ENCODE results near the gene SPATA9. TPM values are rescaled to one million over a fixed set of nuclear protein-coding genes. Genes with fewer than 3 reads are reported as not detected.
"Not testable (repeated sequence)": the region's sequence is repeated elsewhere in the genome, so short reads cannot be mapped to it uniquely, and the experiment has no call there.

Gene SPATA9
- total RNA-seq, 1 donor: under 0.01 TPM

GRCh38 chr5:95718203-95718602 is 35.4 kb upstream of the SPATA9 start:
- peak; percentile 6 to 78 (median 65) for DNase-seq (ENCODE audit: low read depth in 2 of 3, low spot score in 2 of 3)

GRCh38 chr5:95717439-95717838 is 34.6 kb upstream of the SPATA9 start:
- DNase-seq (ENCODE audit: low read depth in 2 of 3, low spot score in 2 of 3): no peak

DNA sequence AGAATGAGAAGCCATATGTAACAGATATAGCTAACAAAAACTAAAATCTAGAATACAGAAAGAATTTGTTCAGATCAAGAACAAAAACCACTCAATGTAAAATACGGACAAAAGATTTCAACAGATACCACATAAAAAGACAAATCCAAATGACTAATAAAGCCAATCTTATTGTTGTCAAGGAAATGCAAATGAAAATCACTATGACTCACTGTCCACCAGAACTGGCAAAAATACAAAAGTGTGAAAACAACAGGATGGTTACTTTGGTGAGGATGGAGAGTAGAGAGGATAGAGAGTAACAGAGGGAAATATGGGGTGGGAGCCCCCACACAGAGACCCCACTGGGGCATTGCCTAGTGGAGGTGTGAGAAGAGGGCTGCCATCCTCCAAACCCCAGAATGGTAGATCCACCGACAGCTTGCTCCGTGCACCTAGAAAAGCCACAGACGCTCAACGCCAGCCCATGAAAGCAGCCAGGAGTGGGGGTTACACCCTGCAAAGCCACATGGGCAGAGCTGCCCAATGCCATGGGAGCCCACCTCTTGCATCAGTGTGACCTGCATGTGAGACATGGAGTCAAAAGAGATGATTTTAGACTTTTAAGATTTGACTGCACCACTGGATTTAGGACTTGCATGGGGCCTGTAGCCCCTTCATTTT is 33.1 kb upstream of the SPATA9 start:
- no peak for DNase-seq (ENCODE audit: low read depth in 2 of 3, low spot score in 2 of 3)

GRCh38 chr5:95713960-95714710 is 31.3 kb upstream of the SPATA9 start:
- no peak for DNase-seq (ENCODE audit: low read depth in 2 of 3, low spot score in 2 of 3)

DNA sequence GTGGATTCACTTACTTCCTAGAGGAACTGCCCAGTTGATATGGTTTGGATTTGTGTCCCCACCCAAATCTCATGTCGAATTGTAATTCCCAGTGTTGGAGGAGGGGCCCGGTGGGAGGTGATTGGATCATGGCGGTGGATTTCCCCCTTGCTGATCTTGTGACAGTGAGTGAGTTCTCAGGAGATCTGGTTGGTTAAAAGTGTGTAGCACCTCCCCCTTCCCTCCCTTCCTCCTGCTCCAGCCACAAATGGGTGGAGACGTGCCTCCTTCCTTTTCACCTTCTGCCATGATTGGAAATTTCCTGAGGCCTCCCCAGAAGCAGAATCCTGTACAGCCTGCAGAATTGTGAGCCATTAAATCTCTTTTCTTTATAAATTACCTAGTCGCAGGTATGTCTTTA is 30.5 kb upstream of the SPATA9 start:
- not testable (repeated sequence) for DNase-seq (ENCODE audit: low read depth in 2 of 3, low spot score in 2 of 3)

GRCh38 chr5:95712347-95712958 is 29.7 kb upstream of the SPATA9 start:
- DNase-seq (ENCODE audit: low read depth in 2 of 3, low spot score in 2 of 3): no peak

DNA sequence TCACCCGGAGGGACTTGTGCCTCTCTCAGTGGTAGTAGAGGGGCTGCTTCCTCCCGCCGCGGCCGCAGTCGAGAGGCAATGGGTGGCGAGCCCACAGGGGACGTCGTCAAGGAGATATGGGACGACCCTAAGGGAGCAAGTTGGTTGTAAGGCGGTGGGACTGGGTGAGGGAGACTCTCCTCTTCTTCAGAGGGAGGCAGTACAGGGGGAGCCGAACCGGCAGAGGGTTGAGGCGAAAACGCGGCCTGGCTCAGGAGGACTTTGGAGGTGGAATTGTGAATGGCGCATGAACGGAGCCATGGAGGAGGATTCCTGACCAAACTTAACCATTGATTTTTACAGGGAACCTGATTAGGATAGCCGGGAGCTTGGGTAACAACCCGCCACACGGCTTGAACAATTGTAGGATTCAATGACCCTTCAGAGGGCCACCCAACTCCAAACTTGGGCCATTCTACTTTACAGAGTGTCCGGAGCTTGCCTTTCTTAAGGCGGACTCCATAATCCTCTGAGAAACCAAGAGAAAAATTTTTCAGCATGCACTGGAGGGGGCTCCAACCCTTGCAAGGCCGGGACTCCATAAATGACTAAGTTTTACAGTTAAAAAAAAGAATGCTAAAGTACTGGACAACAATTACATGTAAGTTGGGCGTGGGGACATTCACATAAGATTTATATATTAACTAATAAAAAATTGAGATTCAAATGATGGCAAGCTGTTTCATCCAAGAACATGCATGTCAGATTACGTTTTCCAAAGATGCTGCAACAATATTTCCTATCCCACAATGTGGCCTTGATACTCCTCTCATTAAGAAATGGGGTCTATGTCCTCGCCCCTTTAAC is 28.9 kb upstream of the SPATA9 start:
- no peak for DNase-seq (ENCODE audit: low read depth in 2 of 3, low spot score in 2 of 3)

GRCh38 chr5:95710651-95711500 is 28.1 kb upstream of the SPATA9 start:
- DNase-seq (ENCODE audit: low read depth in 2 of 3, low spot score in 2 of 3): not testable (repeated sequence)

GRCh38 chr5:95709967-95710650 is 27.3 kb upstream of the SPATA9 start:
- DNase-seq (ENCODE audit: low read depth in 2 of 3, low spot score in 2 of 3): no peak

- no peak for DNase-seq (ENCODE audit: low read depth in 2 of 3, low spot score in 2 of 3)
Measured at GRCh38 chr5:95708876-95709275, 26.1 kb upstream of the SPATA9 start.

- DNase-seq (ENCODE audit: low read depth in 2 of 3, low spot score in 2 of 3): not testable (repeated sequence)
Measured at GRCh38 chr5:95707534-95708188, 24.9 kb upstream of the SPATA9 start.

- no peak for DNase-seq (ENCODE audit: low read depth in 2 of 3, low spot score in 2 of 3)
Measured at GRCh38 chr5:95707055-95707454, 24.3 kb upstream of the SPATA9 start.

DNA sequence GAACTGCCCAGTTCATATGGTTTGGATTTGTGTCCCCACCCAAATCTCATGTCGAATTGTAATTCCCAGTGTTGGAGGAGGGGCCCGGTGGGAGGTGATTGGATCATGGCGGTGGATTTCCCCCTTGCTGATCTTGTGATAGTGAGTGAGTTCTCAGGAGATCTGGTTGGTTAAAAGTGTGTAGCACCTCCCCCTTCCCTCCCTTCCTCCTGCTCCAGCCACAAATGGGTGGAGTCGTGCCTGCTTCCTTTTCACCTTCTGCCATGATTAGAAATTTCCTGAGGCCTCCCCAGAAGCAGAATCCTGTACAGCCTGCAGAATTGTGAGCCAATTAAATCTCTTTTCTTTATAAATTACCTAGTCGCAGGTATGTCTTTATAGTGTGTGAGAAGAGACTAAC is 23.4 kb upstream of the SPATA9 start:
- DNase-seq (ENCODE audit: low read depth in 2 of 3, low spot score in 2 of 3): not testable (repeated sequence)

GRCh38 chr5:95704150-95704549 is 21.4 kb upstream of the SPATA9 start:
- DNase-seq (ENCODE audit: low read depth in 2 of 3, low spot score in 2 of 3): no peak

GRCh38 chr5:95701074-95701473 is 18.3 kb upstream of the SPATA9 start:
- no peak for DNase-seq (ENCODE audit: low read depth in 2 of 3, low spot score in 2 of 3)

DNA sequence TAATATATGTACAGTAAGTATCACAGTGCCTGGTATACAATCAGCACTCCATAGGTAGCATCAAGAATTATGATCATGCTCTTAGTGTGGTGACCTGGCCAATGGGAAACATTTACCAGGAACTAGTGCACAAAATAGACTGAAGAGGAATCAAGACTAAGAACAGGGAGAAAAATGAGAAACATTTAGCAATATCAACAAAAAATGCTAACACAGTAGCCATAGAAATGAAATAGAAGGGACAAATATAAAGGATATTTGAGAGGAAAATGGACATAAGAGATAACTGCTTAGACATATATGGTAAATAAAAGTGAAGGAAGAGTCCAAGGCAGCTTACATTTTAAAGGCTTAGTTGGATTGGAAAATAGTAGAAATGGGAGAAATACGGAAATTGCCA is 16.5 kb upstream of the SPATA9 start:
- DNase-seq (ENCODE audit: low read depth in 2 of 3, low spot score in 2 of 3): no peak

DNA sequence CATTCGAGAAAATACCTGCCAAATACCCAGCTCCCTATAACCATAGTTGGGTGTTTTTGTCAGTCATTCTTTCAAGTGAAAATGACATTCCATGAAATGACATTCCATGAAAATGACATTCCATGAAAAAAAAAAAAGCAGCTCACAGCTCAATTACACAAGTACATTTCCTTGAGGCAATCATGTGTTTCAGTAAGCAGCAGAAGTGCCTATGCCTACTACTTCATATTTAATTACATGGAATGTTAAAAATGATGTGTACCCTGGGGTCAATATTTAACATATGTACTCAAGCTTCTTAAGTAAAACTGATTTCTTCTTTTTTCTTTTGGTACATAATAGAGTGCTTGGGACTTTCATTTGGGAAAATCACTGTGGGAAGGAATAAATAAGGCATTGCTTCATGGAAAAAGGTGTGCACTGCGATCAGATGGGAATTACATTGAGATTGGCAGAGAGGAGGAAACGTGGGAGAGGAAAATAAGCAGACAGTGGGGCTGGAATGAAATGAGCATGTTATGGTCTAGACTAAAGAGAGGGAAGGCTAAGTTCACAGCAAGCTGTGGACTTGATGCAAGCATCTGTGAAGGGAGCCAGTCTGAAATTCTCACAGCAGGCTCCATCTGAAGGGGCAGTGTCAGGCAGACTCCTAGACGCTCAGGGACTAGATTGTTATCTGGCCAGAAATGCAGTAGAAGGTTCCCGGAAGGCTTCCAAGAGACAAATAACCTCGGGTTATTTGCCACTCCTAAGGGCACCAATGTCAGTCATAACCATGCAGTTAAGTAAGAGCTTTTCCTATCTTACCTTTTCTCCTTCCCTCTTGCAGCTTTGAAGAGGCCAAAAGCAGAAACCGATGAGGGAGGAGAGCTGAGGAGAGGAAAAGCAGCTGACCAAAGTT is 15.2 kb upstream of the SPATA9 start:
- no peak for DNase-seq (ENCODE audit: low read depth in 2 of 3, low spot score in 2 of 3)

GRCh38 chr5:95690333-95690732 is 7.5 kb upstream of the SPATA9 start:
- DNase-seq (ENCODE audit: low read depth in 2 of 3, low spot score in 2 of 3): no peak

All from hematopoietic multipotent progenitor cell (in vitro differentiated cells).